NAMALWA (cell line): ENCODE data around the gene DBET.
A peak's percentile ranks its signal among the peaks of the same experiment; 100 is the strongest.
"Not testable (repeated sequence)": the region's sequence is repeated elsewhere in the genome, so short reads cannot be mapped to it uniquely, and the experiment has no call there.

Source experiments
- DNase-seq: peaks from one replicate; pipeline ENCODE4 v3.0.0-alpha.2; 2015; ENCODE audit warnings: low spot score

Gene DBET

GRCh38 chr4:190049378-190050239 lies 14.7 kb upstream of the DBET start:
- DNase-seq, result not testable (repeated sequence)

DNA sequence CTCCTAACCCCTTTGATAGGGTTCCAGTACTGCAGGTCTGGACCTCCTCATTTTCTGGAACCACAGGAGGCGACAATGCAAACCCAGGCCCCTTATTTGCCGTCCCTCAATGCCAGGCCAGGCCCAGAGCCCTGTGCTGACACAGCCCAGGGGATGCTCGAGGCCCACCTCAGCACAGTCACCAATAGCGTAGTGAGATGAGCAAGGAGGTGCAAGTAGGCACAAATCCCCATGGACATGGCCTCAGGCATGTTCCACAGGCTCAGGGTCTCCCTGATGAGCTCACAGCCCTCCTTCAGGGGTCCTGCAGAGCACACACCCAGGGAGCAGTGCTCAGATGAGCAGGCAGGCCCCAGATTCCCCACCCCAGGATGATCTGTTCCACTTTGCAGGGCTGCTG lies 5.3 kb upstream of the DBET start:
- not testable (repeated sequence) for DNase-seq

DNA sequence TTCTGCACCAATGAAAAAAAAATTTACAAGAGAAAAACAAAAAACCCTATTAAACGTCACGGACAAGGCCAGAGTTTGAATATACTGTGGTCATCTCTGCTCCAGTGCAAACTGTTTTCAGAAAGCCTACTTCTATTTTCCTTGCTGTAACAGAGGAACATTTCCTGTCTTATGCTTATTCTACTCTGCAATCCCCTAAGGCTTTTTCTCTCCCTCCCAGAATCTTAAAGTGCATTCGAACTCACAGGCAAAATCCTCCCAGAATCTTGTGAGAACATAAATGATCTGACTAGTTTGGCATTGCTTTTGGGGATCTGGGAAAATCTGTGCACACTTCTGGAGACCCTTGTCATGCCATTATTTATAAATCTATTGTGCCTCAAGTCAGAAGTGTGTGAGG lies 503 bp downstream of the DBET start:
- not testable (repeated sequence) for DNase-seq

DNA sequence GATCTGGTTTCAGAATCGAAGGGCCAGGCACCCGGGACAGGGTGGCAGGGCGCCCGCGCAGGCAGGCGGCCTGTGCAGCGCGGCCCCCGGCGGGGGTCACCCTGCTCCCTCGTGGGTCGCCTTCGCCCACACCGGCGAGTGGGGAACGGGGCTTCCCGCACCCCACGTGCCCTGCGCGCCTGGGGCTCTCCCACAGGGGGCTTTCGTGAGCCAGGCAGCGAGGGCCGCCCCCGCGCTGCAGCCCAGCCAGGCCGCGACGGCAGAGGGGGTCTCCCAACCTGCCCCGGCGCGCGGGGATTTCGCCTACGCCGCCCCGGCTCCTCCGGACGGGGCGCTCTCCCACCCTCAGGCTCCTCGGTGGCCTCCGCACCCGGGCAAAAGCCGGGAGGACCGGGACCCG lies 4.0 kb downstream of the DBET start:
- DNase-seq, result not testable (repeated sequence)

- DNase-seq, result not testable (repeated sequence)
Measured at GRCh38 chr4:190093052-190093451, 28.8 kb downstream of the DBET start.

GRCh38 chr4:190094031-190094430 lies 29.7 kb downstream of the DBET start:
- DNase-seq, result not testable (repeated sequence)

- DNase-seq, result not testable (repeated sequence)
Measured at GRCh38 chr4:190095335-190095734, 31.0 kb downstream of the DBET start.

DNA sequence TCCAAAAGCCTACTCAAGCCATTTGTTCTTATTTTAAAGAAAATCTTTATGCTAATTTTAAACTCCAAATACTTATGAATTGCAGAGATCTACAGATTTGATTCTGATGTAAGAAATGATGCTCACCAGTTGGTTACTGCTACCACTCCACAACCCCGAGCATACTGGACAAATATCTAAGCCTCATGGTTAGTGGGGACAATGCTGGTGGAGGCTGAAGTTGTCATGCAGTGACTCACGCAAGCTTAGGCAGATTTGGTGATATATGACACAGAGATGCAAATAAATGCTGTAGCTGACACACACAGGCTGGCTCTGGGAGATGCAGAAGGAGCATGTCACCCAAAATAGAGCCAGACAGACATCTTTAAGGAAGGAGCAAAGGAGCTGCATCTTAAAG lies 35.3 kb downstream of the DBET start:
- not testable (repeated sequence) for DNase-seq

DNA sequence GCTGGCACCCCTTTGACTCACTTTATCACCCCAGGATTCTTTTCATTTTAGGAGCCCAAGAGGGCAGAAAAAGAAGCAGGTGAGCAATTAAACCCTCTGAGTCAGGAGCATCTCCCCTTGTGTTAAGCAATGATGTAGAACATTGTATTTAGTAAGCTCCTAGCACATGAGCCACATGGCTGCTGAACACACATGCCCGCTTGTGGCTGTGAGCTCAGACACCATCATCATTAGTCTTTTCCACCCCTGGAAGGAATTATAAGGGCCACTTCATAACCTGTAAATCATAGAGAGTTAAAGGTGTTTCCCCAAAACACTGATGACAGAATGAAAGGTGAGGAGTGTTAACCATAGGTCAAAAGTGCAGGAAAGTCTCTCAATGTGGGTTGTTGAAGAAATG lies 37.2 kb downstream of the DBET start:
- DNase-seq, result not testable (repeated sequence)

- not testable (repeated sequence) for DNase-seq
Measured at GRCh38 chr4:190106191-190106590, 41.9 kb downstream of the DBET start.

DNA sequence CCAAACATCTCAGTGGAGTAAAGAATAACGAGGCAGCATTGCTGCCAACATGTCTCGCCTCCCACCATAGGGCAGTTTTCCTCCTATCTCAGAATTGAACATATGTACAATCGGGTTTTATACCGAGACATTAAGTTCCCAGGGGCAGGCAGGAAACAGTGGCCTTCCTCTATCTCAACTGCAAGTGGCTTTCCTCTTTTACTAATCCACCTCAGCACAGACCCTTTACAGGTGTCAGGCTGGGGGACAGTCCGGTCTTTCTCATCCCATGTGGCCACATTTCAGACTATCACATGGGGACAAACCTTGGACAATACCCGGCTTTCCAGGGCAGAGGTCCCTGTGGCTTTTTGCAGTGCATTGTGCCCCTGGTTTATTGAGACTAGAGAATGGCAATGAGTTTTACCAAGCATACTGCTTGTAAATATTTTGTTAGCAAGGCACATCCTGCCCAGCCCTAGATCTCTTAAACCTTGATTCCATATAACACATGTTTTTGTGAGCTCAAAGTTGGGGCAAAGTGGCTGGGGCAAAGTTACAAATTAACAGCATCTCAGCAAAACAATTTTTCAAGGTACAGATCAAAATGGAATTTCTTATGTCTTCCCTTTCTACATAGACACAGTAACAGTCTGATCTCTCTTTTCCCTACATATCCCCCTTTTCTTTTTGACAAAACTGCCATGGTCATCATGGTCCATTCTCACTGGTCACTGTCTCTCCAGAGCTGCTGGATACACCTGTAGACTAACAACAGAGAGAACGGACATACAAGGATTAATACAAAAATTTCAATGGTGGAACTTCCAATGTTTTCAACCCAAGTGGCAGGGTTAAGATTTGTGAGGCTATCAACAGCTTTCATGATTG lies 42.5 kb downstream of the DBET start:
- not testable (repeated sequence) for DNase-seq

DNA sequence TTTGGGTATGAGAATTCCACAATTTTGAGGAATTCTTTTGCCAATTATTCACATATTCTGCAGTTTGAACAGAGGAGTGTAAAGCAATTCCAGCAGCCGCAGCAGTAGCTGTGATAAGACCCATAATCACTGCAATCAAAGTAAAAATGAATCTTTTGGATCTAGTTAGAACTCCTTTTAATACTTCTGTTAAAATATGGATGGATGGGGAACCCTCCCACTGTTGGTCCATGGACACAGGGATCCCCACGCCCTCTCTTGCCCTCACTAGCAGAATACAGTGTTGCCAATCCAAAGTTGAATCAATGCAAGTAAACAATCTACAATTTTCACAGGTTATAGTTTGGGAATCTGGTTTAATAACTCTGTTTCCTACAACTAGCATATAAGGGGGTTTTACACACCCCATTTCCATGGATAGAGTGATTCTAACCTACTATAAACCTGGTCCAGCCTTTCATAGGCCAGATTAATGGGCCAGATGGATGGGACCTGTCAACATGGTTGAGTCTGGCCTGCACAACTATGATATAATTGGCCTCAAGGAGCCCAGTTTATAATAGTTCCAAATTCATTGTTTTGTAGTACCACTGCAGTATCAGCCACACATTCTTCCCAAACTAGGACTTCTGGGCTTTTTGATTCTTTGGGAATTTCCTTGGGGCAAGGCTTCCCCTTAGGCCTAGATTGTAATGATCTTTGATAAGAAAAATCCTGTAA lies 43.6 kb downstream of the DBET start:
- DNase-seq, result not testable (repeated sequence)

GRCh38 chr4:190108756-190109155 lies 44.5 kb downstream of the DBET start:
- not testable (repeated sequence) for DNase-seq

GRCh38 chr4:190109390-190110011 lies 45.2 kb downstream of the DBET start:
- DNase-seq, result not testable (repeated sequence)

DNA sequence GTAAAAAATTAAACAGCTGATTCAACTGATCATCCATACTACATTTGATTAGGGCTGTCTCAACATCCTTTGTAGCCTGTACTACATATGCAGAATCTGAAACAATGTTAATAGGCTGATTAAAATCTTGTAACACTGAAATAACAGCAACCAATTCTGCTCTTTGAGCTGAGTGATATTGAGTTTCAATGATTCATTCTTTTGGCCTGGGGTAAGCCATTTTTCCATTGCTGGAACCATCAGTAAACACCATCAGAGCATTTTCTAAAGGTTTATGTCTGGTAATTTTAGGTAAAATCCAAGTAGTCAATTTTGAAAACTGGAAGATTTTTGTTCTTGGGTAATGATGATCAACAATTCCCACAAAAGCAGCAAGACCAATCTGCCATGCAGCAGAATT lies 45.7 kb downstream of the DBET start:
- not testable (repeated sequence) for DNase-seq

GRCh38 chr4:190110570-190111295 lies 46.4 kb downstream of the DBET start:
- DNase-seq, result peak; percentile 38

DNA sequence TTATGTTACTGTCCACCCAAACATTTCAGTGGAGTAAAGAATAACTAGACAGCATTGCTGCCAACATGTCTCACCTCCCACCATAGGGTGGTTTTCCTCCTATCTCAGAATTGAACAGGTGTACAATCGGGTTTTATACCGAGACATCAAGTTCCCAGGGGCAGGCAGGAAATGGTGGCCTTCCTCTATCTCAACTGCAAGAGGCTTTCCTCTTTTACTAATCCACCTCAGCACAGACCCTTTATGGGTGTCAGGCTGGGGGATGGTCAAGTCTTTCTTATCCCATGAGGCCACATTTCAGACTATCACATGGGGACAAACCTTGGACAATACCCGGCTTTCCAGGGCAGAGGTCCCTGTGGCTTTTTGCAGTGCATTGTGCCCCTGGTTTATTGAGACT lies 48.6 kb downstream of the DBET start:
- DNase-seq, result not testable (repeated sequence)

DNA sequence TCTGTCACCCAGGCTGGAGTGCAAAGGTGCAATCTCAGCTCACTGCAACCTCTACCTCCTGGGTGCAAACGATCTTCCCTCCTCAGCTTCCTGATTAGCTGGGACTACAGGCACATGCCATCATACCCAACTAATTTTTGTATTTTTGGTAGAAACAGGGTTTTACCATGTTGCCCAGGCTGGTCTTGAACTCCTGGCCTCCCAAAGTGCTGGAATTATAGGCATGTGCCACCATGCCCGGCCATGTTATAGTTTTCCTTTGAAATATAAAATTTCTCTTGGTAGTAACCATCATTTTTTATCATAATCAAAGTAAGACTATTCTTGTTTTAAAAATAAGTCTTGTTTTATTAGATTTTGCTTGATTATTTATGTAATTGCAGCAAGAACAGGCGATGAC lies 50.7 kb downstream of the DBET start:
- not testable (repeated sequence) for DNase-seq
